Thyroid gland (tissue), 4 donors: ENCODE results near the gene BTBD6.

Experiments used
- POLR2A ChIP-seq, 2 donors: fragments of 450-650 bp; IDR thresholded peaks; one replicate each; pipeline ENCODE4 v1.6.1; 2017; ENCODE audit warnings: antibody characterized with exemption in 2 of 2, mild to moderate bottlenecking in 2 of 2, moderate library complexity in 1 of 2
- TF ChIP-seq, protein P1 (sequence below), 6 experiments: fragments of 200-600 bp in 3 of 6; fragments of 450-650 bp in 3 of 6; sonication (generic) in 3 of 6; IDR thresholded peaks; one replicate each; pipeline ENCODE4 v1.5.1; 2016 to 2019; ENCODE audit warnings: antibody characterized with exemption in 6 of 6, mild to moderate bottlenecking in 2 of 6, inconsistent platforms in 1 of 6, moderate library complexity in 1 of 6

DNA sequence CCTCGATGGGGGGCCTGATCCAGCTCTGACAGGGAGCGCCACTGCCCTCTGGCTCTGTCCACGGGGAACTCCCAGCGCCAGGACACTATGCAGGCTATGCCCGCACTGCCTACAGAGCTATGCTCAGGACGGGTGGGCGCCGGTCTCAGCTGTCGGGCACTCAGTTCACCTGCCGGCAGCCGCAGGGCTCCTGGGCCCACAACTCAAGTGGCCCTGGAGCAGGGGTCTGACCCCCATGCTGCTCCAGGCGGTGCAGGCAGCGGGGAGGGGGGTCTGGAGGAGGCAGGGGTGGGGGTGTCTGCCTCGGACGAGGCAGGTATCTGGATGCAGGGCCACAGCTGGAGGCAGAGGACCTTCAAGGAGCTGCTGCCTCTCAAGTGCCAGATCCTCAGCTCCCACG lies 38.7 kb upstream of the BTBD6 start:
- TF ChIP-seq, protein P1, sequence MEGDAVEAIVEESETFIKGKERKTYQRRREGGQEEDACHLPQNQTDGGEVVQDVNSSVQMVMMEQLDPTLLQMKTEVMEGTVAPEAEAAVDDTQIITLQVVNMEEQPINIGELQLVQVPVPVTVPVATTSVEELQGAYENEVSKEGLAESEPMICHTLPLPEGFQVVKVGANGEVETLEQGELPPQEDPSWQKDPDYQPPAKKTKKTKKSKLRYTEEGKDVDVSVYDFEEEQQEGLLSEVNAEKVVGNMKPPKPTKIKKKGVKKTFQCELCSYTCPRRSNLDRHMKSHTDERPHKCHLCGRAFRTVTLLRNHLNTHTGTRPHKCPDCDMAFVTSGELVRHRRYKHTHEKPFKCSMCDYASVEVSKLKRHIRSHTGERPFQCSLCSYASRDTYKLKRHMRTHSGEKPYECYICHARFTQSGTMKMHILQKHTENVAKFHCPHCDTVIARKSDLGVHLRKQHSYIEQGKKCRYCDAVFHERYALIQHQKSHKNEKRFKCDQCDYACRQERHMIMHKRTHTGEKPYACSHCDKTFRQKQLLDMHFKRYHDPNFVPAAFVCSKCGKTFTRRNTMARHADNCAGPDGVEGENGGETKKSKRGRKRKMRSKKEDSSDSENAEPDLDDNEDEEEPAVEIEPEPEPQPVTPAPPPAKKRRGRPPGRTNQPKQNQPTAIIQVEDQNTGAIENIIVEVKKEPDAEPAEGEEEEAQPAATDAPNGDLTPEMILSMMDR (IDR thresholded peaks at IDR 0.05), result no peak
- TF ChIP-seq POLR2A (IDR thresholded peaks at IDR 0.05), result no peak
